Naive thymus-derived CD8-positive, alpha-beta T cell (primary cell): Measurements from ENCODE around the gene ADAMTS17. TPM values are rescaled to one million over a fixed set of nuclear protein-coding genes. Genes with fewer than 3 reads are reported as not detected.

ENCODE experiments used
- ATAC-seq, 2 donors: fragments of 150-1000 bp; cut with Tn5 transposase in 1 of 2; sonication (Bioruptor Pico), chemical (Tn5 transposase) in 1 of 2; 1 replicate in 1 of 2; 2 replicates in 1 of 2; pipeline ENCODE4 v1.10.0; 2021; ENCODE audit warnings: mild to moderate bottlenecking in 2 of 2, moderate library complexity in 2 of 2
- POLR2A ChIA-PET: fragments of 350-600 bp; sonication (Branson Sonifier 250); formaldehyde crosslinking; loops from one replicate; lab custom pipeline; 2021; ENCODE audit warnings: antibody characterized with exemption; lab: Charles Lee
- DNase-seq, 10 donors: peaks; one replicate each; pipeline versions ENCODE4 v3.0.0 to v3.0.0-alpha.2; 2020 to 2022
- H3K27ac Mint-ChIP-seq, 10 donors: one replicate each; pipeline ENCODE4 v1.8.0; 2020 to 2022; ENCODE audit warnings: mild to moderate bottlenecking in 10 of 10, mixed read lengths in 10 of 10, moderate library complexity in 4 of 10, inconsistent platforms in 1 of 10
- H3K27me3 Mint-ChIP-seq, 5 donors: one replicate each; pipeline ENCODE4 v1.8.0; 2021 to 2022; ENCODE audit warnings: mixed read lengths in 5 of 5
- H3K36me3 Mint-ChIP-seq, 3 donors: one replicate each; pipeline ENCODE4 v1.8.0; 2020 to 2022; ENCODE audit warnings: mixed read lengths in 3 of 3, mild to moderate bottlenecking in 2 of 3, inconsistent platforms in 1 of 3
- H3K4me1 Mint-ChIP-seq, 4 donors: one replicate each; pipeline ENCODE4 v1.8.0; 2021 to 2022; ENCODE audit warnings: mixed read lengths in 4 of 4
- H3K4me3 Mint-ChIP-seq, 10 donors: one replicate each; pipeline ENCODE4 v1.8.0; 2020 to 2022; ENCODE audit warnings: mild to moderate bottlenecking in 10 of 10, mixed read lengths in 10 of 10, moderate library complexity in 6 of 10, inconsistent platforms in 1 of 10
- H3K9me3 Mint-ChIP-seq, 9 donors: one replicate each; pipeline ENCODE4 v1.8.0; 2020 to 2022; ENCODE audit warnings: mixed read lengths in 9 of 9, mild to moderate bottlenecking in 3 of 9, inconsistent platforms in 1 of 9, moderate library complexity in 1 of 9
- polyA plus RNA-seq, 3 donors: library from polyadenylated mRNA; unstranded; fragments of 300-500 nt; fragmentation: Illumina TruSeq; gene quantifications; one replicate each; pipeline ENCODE4 v1.2.3, GENCODE V29; 2021
- total RNA-seq, 8 experiments: library from RNA in 2 of 8; stranded (reverse) in 2 of 8; gene quantifications; one replicate each; pipeline ENCODE4 v1.2.3 and lab custom pipeline; 2021 to 2026

The ADAMTS17 gene
- total and polyA plus RNA-seq, 5 experiments from 2014 or later: 0.20 to 4.6 (median 1.8) TPM

GRCh38 chr15:100174159-100174903, 167.4 kb downstream of the ADAMTS17 start:
- POLR2A ChIA-PET: no interaction called here
- H3K9me3 Mint-ChIP-seq: peaks cover 0 to 17% (median 9%) of the 10 kb centered on the region in 9 donors
- H3K27me3 Mint-ChIP-seq: no peaks in the 10 kb centered on the region
- H3K36me3 Mint-ChIP-seq: peaks cover 0 to 24% (median 10%) of the 10 kb centered on the region in 3 donors
- DNase-seq (no peak), ATAC-seq (no peak)
- peaks cover 0 to 5% (median 2%) of the 10 kb centered on the region in 4 donors for H3K4me1 Mint-ChIP-seq
- H3K4me3 Mint-ChIP-seq: no peak overlapping the region
- no peak overlapping the region for H3K27ac Mint-ChIP-seq

GRCh38 chr15:100172356-100173024, 169.3 kb downstream of the ADAMTS17 start:
- no peak for DNase-seq
- H3K4me3 Mint-ChIP-seq: no peak overlapping the region
- peaks cover 0 to 20% (median 10%) of the 10 kb centered on the region in 3 donors for H3K36me3 Mint-ChIP-seq
- POLR2A ChIA-PET: no interaction called here
- peaks cover 0 to 17% (median 9%) of the 10 kb centered on the region in 9 donors for H3K9me3 Mint-ChIP-seq
- peaks cover 0 to 5% (median 2%) of the 10 kb centered on the region in 4 donors for H3K4me1 Mint-ChIP-seq
- H3K27me3 Mint-ChIP-seq: no peaks in the 10 kb centered on the region
- no peak for ATAC-seq
- H3K27ac Mint-ChIP-seq: no peak overlapping the region

GRCh38 chr15:100171411-100171810, 170.4 kb downstream of the ADAMTS17 start:
- Mint-ChIP-seq H3K27ac (no peak overlapping the region), H3K9me3 (peaks cover 0 to 14% (median 8%) of the 10 kb centered on the region in 9 donors), H3K27me3 (no peaks in the 10 kb centered on the region), H3K4me1 (peaks cover 0 to 5% (median 2%) of the 10 kb centered on the region in 4 donors), H3K4me3 (no peak overlapping the region), H3K36me3 (peaks cover 0 to 9% (median 8%) of the 10 kb centered on the region in 3 donors)
- DNase-seq (no peak), ATAC-seq (no peak)
- POLR2A ChIA-PET: no interaction called here

GRCh38 chr15:100170291-100171210, 171.2 kb downstream of the ADAMTS17 start:
- POLR2A ChIA-PET: no interaction called here
- Mint-ChIP-seq H3K27ac (no peak overlapping the region), H3K4me1 (peaks cover 0 to 5% (median 2%) of the 10 kb centered on the region in 4 donors), H3K36me3 (peaks cover 0 to 8% (median 2%) of the 10 kb centered on the region in 3 donors), H3K27me3 (no peaks in the 10 kb centered on the region), H3K4me3 (no peak overlapping the region), H3K9me3 (peaks cover 0 to 11% (median 4%) of the 10 kb centered on the region in 9 donors)
- ATAC-seq (no peak), DNase-seq (no peak)

- Mint-ChIP-seq H3K4me3 (no peak overlapping the region), H3K27ac (no peak overlapping the region), H3K36me3 (peaks cover 0 to 6% (median 0%) of the 10 kb centered on the region in 3 donors), H3K9me3 (peaks cover 0 to 9% (median under 1%) of the 10 kb centered on the region in 9 donors), H3K27me3 (no peaks in the 10 kb centered on the region), H3K4me1 (peaks cover 0 to 5% (median 2%) of the 10 kb centered on the region in 4 donors)
- ATAC-seq (no peak), DNase-seq (no peak)
- POLR2A ChIA-PET: no interaction called here
Observed at GRCh38 chr15:100169615-100170290, 172.0 kb downstream of the ADAMTS17 start.

GRCh38 chr15:100168787-100169186, 173.0 kb downstream of the ADAMTS17 start:
- POLR2A ChIA-PET: no interaction called here
- Mint-ChIP-seq H3K9me3 (peaks cover 0 to 9% (median 0%) of the 10 kb centered on the region in 9 donors), H3K4me3 (no peak overlapping the region), H3K27ac (no peak overlapping the region), H3K36me3 (peaks cover 0 to 5% (median 0%) of the 10 kb centered on the region in 3 donors), H3K27me3 (no peaks in the 10 kb centered on the region), H3K4me1 (peaks cover 0 to 5% (median 2%) of the 10 kb centered on the region in 4 donors)
- ATAC-seq (no peak), DNase-seq (no peak)

- POLR2A ChIA-PET: no interaction called here
- H3K36me3 Mint-ChIP-seq: peaks cover 0 to 5% (median 0%) of the 10 kb centered on the region in 3 donors
- peaks cover 0 to 9% (median 0%) of the 10 kb centered on the region in 9 donors for H3K9me3 Mint-ChIP-seq
- DNase-seq (no peak), ATAC-seq (no peak)
- no peaks in the 10 kb centered on the region for H3K27me3 Mint-ChIP-seq
- H3K27ac Mint-ChIP-seq: no peak overlapping the region
- H3K4me1 Mint-ChIP-seq: peaks cover 0 to 5% (median 2%) of the 10 kb centered on the region in 4 donors
- no peak overlapping the region for H3K4me3 Mint-ChIP-seq
Observed at GRCh38 chr15:100167884-100168375, 173.8 kb downstream of the ADAMTS17 start.

GRCh38 chr15:100166313-100166712, 175.5 kb downstream of the ADAMTS17 start:
- no peaks in the 10 kb centered on the region for H3K27me3 Mint-ChIP-seq
- peaks cover 0 to 5% (median 2%) of the 10 kb centered on the region in 4 donors for H3K4me1 Mint-ChIP-seq
- peaks cover 0 to 3% (median 0%) of the 10 kb centered on the region in 9 donors for H3K9me3 Mint-ChIP-seq
- ATAC-seq (no peak), DNase-seq (no peak)
- no peak overlapping the region for H3K27ac Mint-ChIP-seq
- POLR2A ChIA-PET: no interaction called here
- H3K4me3 Mint-ChIP-seq: no peak overlapping the region
- H3K36me3 Mint-ChIP-seq: no peaks in the 10 kb centered on the region

- ATAC-seq: no peak
- POLR2A ChIA-PET: no interaction called here
- H3K27me3 Mint-ChIP-seq: no peaks in the 10 kb centered on the region
- H3K27ac Mint-ChIP-seq: no peak overlapping the region
- no peak overlapping the region for H3K4me3 Mint-ChIP-seq
- H3K36me3 Mint-ChIP-seq: peaks cover 0 to 2% (median 0%) of the 10 kb centered on the region in 3 donors
- H3K4me1 Mint-ChIP-seq: no peaks in the 10 kb centered on the region
- no peak for DNase-seq
- no peaks in the 10 kb centered on the region for H3K9me3 Mint-ChIP-seq
Observed at GRCh38 chr15:100163961-100164360, 177.8 kb downstream of the ADAMTS17 start.

- Mint-ChIP-seq H3K27ac (no peak overlapping the region), H3K36me3 (peaks cover 0 to 2% (median 0%) of the 10 kb centered on the region in 3 donors), H3K9me3 (no peaks in the 10 kb centered on the region), H3K4me1 (no peaks in the 10 kb centered on the region), H3K4me3 (no peak overlapping the region), H3K27me3 (no peaks in the 10 kb centered on the region)
- POLR2A ChIA-PET: no interaction called here
- no peak for DNase-seq
- no peak for ATAC-seq
Observed at GRCh38 chr15:100160953-100161352, 180.8 kb downstream of the ADAMTS17 start.

- H3K27me3 Mint-ChIP-seq: no peaks in the 10 kb centered on the region
- POLR2A ChIA-PET: no interaction called here
- ATAC-seq: no peak
- H3K36me3 Mint-ChIP-seq: peaks cover 0 to 2% (median 2%) of the 10 kb centered on the region in 3 donors
- no peak overlapping the region for H3K4me3 Mint-ChIP-seq
- no peaks in the 10 kb centered on the region for H3K9me3 Mint-ChIP-seq
- H3K4me1 Mint-ChIP-seq: no peaks in the 10 kb centered on the region
- DNase-seq: no peak
- no peak overlapping the region for H3K27ac Mint-ChIP-seq
Observed at GRCh38 chr15:100159436-100159835, 182.3 kb downstream of the ADAMTS17 start.

GRCh38 chr15:100158356-100158755, 183.4 kb downstream of the ADAMTS17 start:
- no peak overlapping the region for H3K4me3 Mint-ChIP-seq
- no peaks in the 10 kb centered on the region for H3K4me1 Mint-ChIP-seq
- DNase-seq: no peak
- H3K27ac Mint-ChIP-seq: no peak overlapping the region
- no peak for ATAC-seq
- H3K9me3 Mint-ChIP-seq: no peaks in the 10 kb centered on the region
- no peaks in the 10 kb centered on the region for H3K27me3 Mint-ChIP-seq
- POLR2A ChIA-PET: no interaction called here
- H3K36me3 Mint-ChIP-seq: peaks cover 0 to 2% (median 2%) of the 10 kb centered on the region in 3 donors
